Measurements from ENCODE around the gene RASGRP3.

RASGRP3 gene

GRCh38 chr2:33488178-33488690 is 11.8 kb downstream of the RASGRP3 start:
- Histone ChIP-seq H3K4me3 (ENCODE audit: insufficient read length, low read depth) (no peak overlapping the region), H3K4me1 (ENCODE audit: insufficient read depth, insufficient read length) (no peaks in the 10 kb centered on the region), H3K27me3 (ENCODE audit: insufficient read depth, insufficient read length) (no peaks in the 10 kb centered on the region), H3K9me3 (ENCODE audit: insufficient read depth, low read length) (peaks cover 8% of the 10 kb centered on the region; the same call in 1 of the 2 replicates), H3K36me3 (ENCODE audit: insufficient read depth, insufficient read length, low read length) (no peaks in the 10 kb centered on the region), H3K9ac (ENCODE audit: insufficient read length, low read depth) (no peak overlapping the region)
- TF ChIP-seq ZNF274 (IDR thresholded peaks at IDR 0.05; ENCODE audit: low read depth, low read length) (no peak), SUZ12 (IDR thresholded peaks at IDR 0.05; ENCODE audit: extremely low read depth, insufficient read depth, insufficient read length) (no peak), YY1 (IDR thresholded peaks at IDR 0.05; ENCODE audit: insufficient read depth, insufficient read length) (no peak)
- DNase-seq (ENCODE audit: low read depth, low spot score) = no peak

- TF ChIP-seq ZNF274 (IDR thresholded peaks at IDR 0.05; ENCODE audit: low read depth, low read length) (no peak), YY1 (IDR thresholded peaks at IDR 0.05; ENCODE audit: insufficient read depth, insufficient read length) (no peak), SUZ12 (IDR thresholded peaks at IDR 0.05; ENCODE audit: extremely low read depth, insufficient read depth, insufficient read length) (no peak)
- no peaks in the 10 kb centered on the region for H3K4me1 ChIP-seq (ENCODE audit: insufficient read depth, insufficient read length)
Measured at GRCh38 chr2:33488715-33489540, 12.5 kb downstream of the RASGRP3 start.

DNA sequence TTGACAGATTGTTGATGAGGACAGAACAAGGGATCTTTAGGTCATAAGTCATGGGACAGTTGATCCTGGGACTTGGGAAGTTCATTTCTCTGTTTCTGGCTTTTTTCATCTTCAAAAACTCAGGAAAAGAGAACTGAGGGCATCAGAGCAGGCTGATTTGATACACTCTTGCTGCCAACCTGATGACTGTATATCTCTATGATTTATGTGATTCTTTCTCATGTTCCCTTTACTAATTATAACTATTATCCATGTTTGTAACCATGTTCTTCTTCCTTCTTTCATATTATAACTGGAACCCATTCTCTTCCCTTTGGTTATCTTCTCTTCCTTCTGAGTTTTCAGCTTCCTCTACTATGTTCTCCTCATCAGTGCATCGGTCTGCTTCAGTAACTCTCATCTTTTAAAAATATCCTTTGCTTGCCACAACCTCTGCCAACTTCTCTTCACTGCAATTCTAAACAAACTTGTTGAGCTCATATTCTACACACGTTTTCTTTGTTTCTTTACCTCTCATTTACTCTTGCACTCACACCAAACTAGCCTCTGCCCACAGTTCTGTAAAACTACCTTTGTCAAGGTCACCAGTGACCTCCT is 13.5 kb downstream of the RASGRP3 start:
- Histone ChIP-seq H3K9me3 (ENCODE audit: insufficient read depth, low read length) (peaks cover 8% of the 10 kb centered on the region; the same call in 1 of the 2 replicates), H3K4me3 (ENCODE audit: insufficient read length, low read depth) (no peak overlapping the region), H3K27me3 (ENCODE audit: insufficient read depth, insufficient read length) (no peaks in the 10 kb centered on the region), H3K36me3 (ENCODE audit: insufficient read depth, insufficient read length, low read length) (no peaks in the 10 kb centered on the region), H3K9ac (ENCODE audit: insufficient read length, low read depth) (no peak overlapping the region), H3K4me1 (ENCODE audit: insufficient read depth, insufficient read length) (no peaks in the 10 kb centered on the region)
- DNase-seq (ENCODE audit: low read depth, low spot score) = no peak
- no peak for TF ChIP-seq YY1 (IDR thresholded peaks at IDR 0.05; ENCODE audit: insufficient read depth, insufficient read length)
- no peak for TF ChIP-seq SUZ12 (IDR thresholded peaks at IDR 0.05; ENCODE audit: extremely low read depth, insufficient read depth, insufficient read length)
- TF ChIP-seq ZNF274 (IDR thresholded peaks at IDR 0.05; ENCODE audit: low read depth, low read length) = no peak

More at GRCh38 chr2:33488715-33489540, 12.5 kb downstream of the RASGRP3 start:
- H3K9ac ChIP-seq (ENCODE audit: insufficient read length, low read depth) = no peak overlapping the region
- H3K36me3 ChIP-seq (ENCODE audit: insufficient read depth, insufficient read length, low read length) = no peaks in the 10 kb centered on the region
- H3K27me3 ChIP-seq (ENCODE audit: insufficient read depth, insufficient read length) = no peaks in the 10 kb centered on the region
- no peak overlapping the region for H3K4me3 ChIP-seq (ENCODE audit: insufficient read length, low read depth)
- no peak for DNase-seq (ENCODE audit: low read depth, low spot score)
- H3K9me3 ChIP-seq (ENCODE audit: insufficient read depth, low read length) = peaks cover 8% of the 10 kb centered on the region; the same call in 1 of the 2 replicates

GRCh38 chr2:33491441-33492084 is 15.1 kb downstream of the RASGRP3 start:
- H3K36me3 ChIP-seq (ENCODE audit: insufficient read depth, insufficient read length, low read length) = no peaks in the 10 kb centered on the region
- H3K9ac ChIP-seq (ENCODE audit: insufficient read length, low read depth) = no peak overlapping the region
- TF ChIP-seq SUZ12 (IDR thresholded peaks at IDR 0.05; ENCODE audit: extremely low read depth, insufficient read depth, insufficient read length) = no peak
- TF ChIP-seq ZNF274 (IDR thresholded peaks at IDR 0.05; ENCODE audit: low read depth, low read length) = no peak
- no peak for TF ChIP-seq YY1 (IDR thresholded peaks at IDR 0.05; ENCODE audit: insufficient read depth, insufficient read length)
- peaks cover 3% of the 10 kb centered on the region; the same call in 1 of the 2 replicates for H3K9me3 ChIP-seq (ENCODE audit: insufficient read depth, low read length)
- no peaks in the 10 kb centered on the region for H3K27me3 ChIP-seq (ENCODE audit: insufficient read depth, insufficient read length)
- DNase-seq (ENCODE audit: low read depth, low spot score) = no peak
- H3K4me1 ChIP-seq (ENCODE audit: insufficient read depth, insufficient read length) = no peaks in the 10 kb centered on the region
- H3K4me3 ChIP-seq (ENCODE audit: insufficient read length, low read depth) = no peak overlapping the region

DNA sequence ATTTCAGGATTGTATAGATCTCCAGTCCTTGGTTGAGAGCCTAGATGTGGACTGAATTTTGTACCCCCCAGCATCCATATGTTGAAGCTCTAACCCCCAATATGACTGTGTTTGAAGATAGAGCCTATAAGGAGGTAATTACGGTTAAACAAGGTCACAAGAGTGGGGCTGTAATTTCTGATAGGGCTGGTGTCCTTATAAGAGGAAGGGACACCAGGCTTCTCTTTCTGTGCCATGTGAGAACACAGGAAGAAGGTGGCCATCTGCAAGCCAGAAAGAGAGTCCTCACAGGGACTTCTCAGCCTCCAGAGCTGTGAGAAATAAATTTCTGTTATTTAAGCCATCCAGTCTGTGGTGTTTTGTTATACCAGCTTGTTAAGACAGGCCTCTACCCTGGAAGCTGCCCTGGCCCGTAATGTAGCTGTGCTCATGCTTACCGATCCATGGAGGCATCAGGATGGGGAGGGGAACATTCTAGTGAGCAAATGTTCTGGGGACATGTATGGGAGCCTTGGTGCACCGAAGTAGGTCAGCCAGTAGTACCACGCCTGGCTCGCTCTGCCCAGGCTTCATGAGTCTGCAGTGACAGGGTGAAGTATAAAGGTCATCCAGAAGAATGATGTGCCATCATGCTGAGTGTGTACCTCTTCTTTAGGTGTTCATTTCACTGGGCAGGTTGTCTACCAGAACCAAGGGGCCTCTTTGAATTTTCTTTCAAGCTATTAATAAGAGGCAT is 16.1 kb downstream of the RASGRP3 start:
- TF ChIP-seq ZNF274 (IDR thresholded peaks at IDR 0.05; ENCODE audit: low read depth, low read length) (no peak), SUZ12 (IDR thresholded peaks at IDR 0.05; ENCODE audit: extremely low read depth, insufficient read depth, insufficient read length) (no peak), YY1 (IDR thresholded peaks at IDR 0.05; ENCODE audit: insufficient read depth, insufficient read length) (no peak)
- H3K9me3 ChIP-seq (ENCODE audit: insufficient read depth, low read length) = no peaks in the 10 kb centered on the region
- no peaks in the 10 kb centered on the region for H3K36me3 ChIP-seq (ENCODE audit: insufficient read depth, insufficient read length, low read length)
- H3K9ac ChIP-seq (ENCODE audit: insufficient read length, low read depth) = no peak overlapping the region
- H3K27me3 ChIP-seq (ENCODE audit: insufficient read depth, insufficient read length) = no peaks in the 10 kb centered on the region
- no peaks in the 10 kb centered on the region for H3K4me1 ChIP-seq (ENCODE audit: insufficient read depth, insufficient read length)
- DNase-seq (ENCODE audit: low read depth, low spot score) = no peak
- no peak overlapping the region for H3K4me3 ChIP-seq (ENCODE audit: insufficient read length, low read depth)

- H3K4me1 ChIP-seq (ENCODE audit: insufficient read depth, insufficient read length) = no peaks in the 10 kb centered on the region
- H3K9me3 ChIP-seq (ENCODE audit: insufficient read depth, low read length) = no peaks in the 10 kb centered on the region
- H3K27me3 ChIP-seq (ENCODE audit: insufficient read depth, insufficient read length) = no peaks in the 10 kb centered on the region
- no peaks in the 10 kb centered on the region for H3K36me3 ChIP-seq (ENCODE audit: insufficient read depth, insufficient read length, low read length)
- no peak for TF ChIP-seq YY1 (IDR thresholded peaks at IDR 0.05; ENCODE audit: insufficient read depth, insufficient read length)
- no peak for TF ChIP-seq ZNF274 (IDR thresholded peaks at IDR 0.05; ENCODE audit: low read depth, low read length)
- no peak for TF ChIP-seq SUZ12 (IDR thresholded peaks at IDR 0.05; ENCODE audit: extremely low read depth, insufficient read depth, insufficient read length)
- H3K4me3 ChIP-seq (ENCODE audit: insufficient read length, low read depth) = no peak overlapping the region
- H3K9ac ChIP-seq (ENCODE audit: insufficient read length, low read depth) = no peak overlapping the region
- no peak for DNase-seq (ENCODE audit: low read depth, low spot score)
Measured at GRCh38 chr2:33494155-33494779, 17.8 kb downstream of the RASGRP3 start.

Measured in NT2/D1 (cell line).